ENCODE results near the gene KCNQ1OT1.

KCNQ1OT1 gene

DNA sequence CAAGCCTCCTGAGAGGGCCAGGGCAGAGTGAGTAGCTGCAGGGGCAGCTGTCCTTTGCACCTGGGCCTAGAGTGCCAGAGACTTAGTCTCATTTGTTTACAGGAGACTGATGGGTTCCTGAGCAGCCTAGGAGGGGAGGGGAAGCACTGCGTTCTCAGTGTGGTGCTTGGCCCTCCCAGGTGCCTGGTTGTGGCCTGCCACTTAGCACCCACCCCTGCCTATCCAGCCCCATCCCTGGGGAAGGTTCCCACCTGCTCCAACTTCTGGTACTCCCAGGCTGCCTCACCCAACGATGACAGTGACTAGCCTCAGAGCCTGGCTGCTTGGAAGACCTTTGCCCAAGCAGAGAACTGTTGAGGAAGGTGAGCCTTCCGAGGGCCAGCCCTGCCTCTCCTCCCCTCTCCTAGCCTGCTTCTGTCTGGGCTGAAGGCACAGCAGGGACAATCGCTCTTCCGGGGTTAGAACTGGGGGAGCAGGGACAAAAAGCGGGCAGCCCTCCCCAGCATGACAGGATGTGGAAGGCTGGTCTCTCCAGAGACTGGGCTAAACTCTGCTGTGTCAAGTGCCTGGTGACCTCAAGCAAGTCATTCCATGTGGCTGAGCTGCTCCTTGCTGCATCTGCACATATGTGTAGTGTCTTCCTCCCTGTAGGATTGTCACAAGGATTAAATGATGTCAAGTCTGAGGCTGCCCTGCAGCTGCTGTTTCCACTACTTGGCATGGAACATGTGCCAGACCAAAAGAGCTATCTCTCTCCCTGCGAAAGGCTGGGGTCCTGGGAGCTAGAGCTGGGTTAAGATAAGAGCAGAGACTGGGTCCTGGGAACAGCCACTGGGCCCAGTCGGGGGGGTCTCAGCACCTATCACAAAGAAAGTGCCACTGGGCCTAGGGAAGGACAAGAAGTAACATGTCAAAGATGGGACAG, 9.9 kb downstream of the KCNQ1OT1 start:
- Histone ChIP-seq H3K9me3 (replicated peaks; ENCODE audit: insufficient read depth, low read length) (no peaks in the 10 kb centered on the region), H3K27me3 (replicated peaks; ENCODE audit: insufficient read depth, low read length) (no peaks in the 10 kb centered on the region), H3K36me3 (replicated peaks; ENCODE audit: insufficient read depth, low read length) (no peaks in the 10 kb centered on the region; the same call in 1 of the 2 replicates), H3F3A (ENCODE audit: insufficient read depth, low read length) (no peaks in the 10 kb centered on the region), H3K4me3 (ENCODE audit: low read length) (no peak overlapping the region), H3K4me1 (ENCODE audit: low read length) (peaks cover 22% of the 10 kb centered on the region), H3K79me2 (ENCODE audit: low read length) (peaks cover 64% of the 10 kb centered on the region), H3K9me2 (replicated peaks; ENCODE audit: insufficient read depth, low read length) (no peaks in the 10 kb centered on the region), H3K9ac (ENCODE audit: low read length) (no peak overlapping the region), H2AFZ (ENCODE audit: low read length) (no peak overlapping the region), H3K27ac (ENCODE audit: low read length) (peak overlapping the region; percentile 60; the same call in 1 of the 2 replicates), H4K20me1 (ENCODE audit: insufficient read depth, low read length) (no peaks in the 10 kb centered on the region), H3K4me2 (ENCODE audit: low read depth, low read length) (no peak overlapping the region)
- TF ChIP-seq EZH2phosphoT487 (IDR thresholded peaks at IDR 0.05; ENCODE audit: low read length) (no peak), CTCF (IDR thresholded peaks at IDR 0.05; ENCODE audit: low read length) (no peak), EZH2 (optimal IDR thresholded peaks at IDR 0.05; ENCODE audit: low read depth, low read length) (no peak)
- peak; percentile 50 for DNase-seq

DNA sequence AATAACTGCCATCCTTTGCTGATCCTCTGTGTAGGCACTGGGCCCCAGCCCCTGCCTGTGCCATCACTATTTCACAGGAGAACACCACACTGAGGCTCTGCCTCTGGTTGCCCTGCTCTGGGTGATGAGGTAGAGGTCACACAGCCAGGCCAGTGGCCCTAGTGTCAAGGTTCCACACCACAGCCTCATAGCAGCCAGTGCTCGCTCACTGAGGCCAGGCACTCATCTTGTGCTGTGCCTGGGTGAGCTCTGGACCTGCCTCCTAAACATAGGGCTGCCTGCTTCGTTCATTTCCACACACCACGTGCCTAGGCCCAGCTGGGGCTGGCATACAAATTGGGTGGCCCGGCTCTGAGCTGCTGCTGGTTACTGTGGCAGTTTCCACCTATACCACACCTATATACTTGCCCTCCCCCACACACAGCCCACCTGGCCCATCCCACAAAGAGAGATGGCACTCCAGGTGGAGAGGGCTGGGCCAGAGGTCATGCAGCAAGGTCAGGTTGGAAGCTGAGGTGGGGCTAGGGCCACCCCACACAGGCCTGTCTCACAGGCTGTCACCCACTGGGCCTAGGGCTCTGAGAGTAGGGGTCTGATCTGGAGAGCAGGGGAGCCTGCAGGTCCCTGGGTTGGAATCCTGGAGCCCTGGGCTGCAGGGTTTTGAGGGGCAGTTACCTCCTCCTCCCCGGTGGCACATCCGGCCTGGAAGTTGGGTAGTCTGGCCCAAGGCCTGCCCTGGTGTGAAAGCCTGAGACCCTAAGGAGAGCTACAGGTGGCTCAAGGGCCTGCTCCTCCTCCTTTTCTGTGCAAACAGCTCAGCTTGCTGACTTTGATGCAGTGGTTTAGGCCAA, 11.2 kb downstream of the KCNQ1OT1 start:
- H3K27ac ChIP-seq (ENCODE audit: low read length): peak overlapping the region; percentile 60; the same call in 1 of the 2 replicates
- H3K27me3 ChIP-seq (replicated peaks; ENCODE audit: insufficient read depth, low read length): no peaks in the 10 kb centered on the region
- H3K9me3 ChIP-seq (replicated peaks; ENCODE audit: insufficient read depth, low read length): no peaks in the 10 kb centered on the region
- H3K9ac ChIP-seq (ENCODE audit: low read length): no peak overlapping the region
- peaks cover 51% of the 10 kb centered on the region for H3K79me2 ChIP-seq (ENCODE audit: low read length)
- TF ChIP-seq CTCF (IDR thresholded peaks at IDR 0.05; ENCODE audit: low read length) (no peak), EZH2phosphoT487 (IDR thresholded peaks at IDR 0.05; ENCODE audit: low read length) (no peak), EZH2 (optimal IDR thresholded peaks at IDR 0.05; ENCODE audit: low read depth, low read length) (no peak)
- H3K4me2 ChIP-seq (ENCODE audit: low read depth, low read length): no peak overlapping the region
- no peaks in the 10 kb centered on the region for H3F3A ChIP-seq (ENCODE audit: insufficient read depth, low read length)
- no peaks in the 10 kb centered on the region for H3K9me2 ChIP-seq (replicated peaks; ENCODE audit: insufficient read depth, low read length)
- H3K4me3 ChIP-seq (ENCODE audit: low read length): no peak overlapping the region
- peaks cover 22% of the 10 kb centered on the region for H3K4me1 ChIP-seq (ENCODE audit: low read length)
- DNase-seq: no peak
- no peak overlapping the region for H2AFZ ChIP-seq (ENCODE audit: low read length)
- H4K20me1 ChIP-seq (ENCODE audit: insufficient read depth, low read length): no peaks in the 10 kb centered on the region
- no peaks in the 10 kb centered on the region; the same call in 1 of the 2 replicates for H3K36me3 ChIP-seq (replicated peaks; ENCODE audit: insufficient read depth, low read length)

- Histone ChIP-seq H3K79me2 (ENCODE audit: low read length) (peaks cover 48% of the 10 kb centered on the region), H3K9me3 (replicated peaks; ENCODE audit: insufficient read depth, low read length) (no peaks in the 10 kb centered on the region), H3K4me3 (ENCODE audit: low read length) (no peak overlapping the region), H3K4me1 (ENCODE audit: low read length) (peaks cover 22% of the 10 kb centered on the region), H3F3A (ENCODE audit: insufficient read depth, low read length) (no peaks in the 10 kb centered on the region), H3K9me2 (replicated peaks; ENCODE audit: insufficient read depth, low read length) (no peaks in the 10 kb centered on the region), H3K36me3 (replicated peaks; ENCODE audit: insufficient read depth, low read length) (no peaks in the 10 kb centered on the region; the same call in 1 of the 2 replicates), H4K20me1 (ENCODE audit: insufficient read depth, low read length) (no peaks in the 10 kb centered on the region), H2AFZ (ENCODE audit: low read length) (no peak overlapping the region), H3K27me3 (replicated peaks; ENCODE audit: insufficient read depth, low read length) (no peaks in the 10 kb centered on the region), H3K4me2 (ENCODE audit: low read depth, low read length) (no peak overlapping the region), H3K9ac (ENCODE audit: low read length) (no peak overlapping the region), H3K27ac (ENCODE audit: low read length) (no peak overlapping the region)
- TF ChIP-seq CTCF (IDR thresholded peaks at IDR 0.05; ENCODE audit: low read length) (no peak), EZH2phosphoT487 (IDR thresholded peaks at IDR 0.05; ENCODE audit: low read length) (no peak), EZH2 (optimal IDR thresholded peaks at IDR 0.05; ENCODE audit: low read depth, low read length) (no peak)
- DNase-seq: no peak
These were observed 12.0 kb downstream of the KCNQ1OT1 start for GRCh38 chr11:2687782-2688191.
